Lower lobe of right lung (tissue), 2 donors: ENCODE data around the gene LCN15. TPM values are rescaled to one million over a fixed set of nuclear protein-coding genes. Genes with fewer than 3 reads are reported as not detected.

Source experiments
- ATAC-seq, 2 donors: fragments of 200-7000 bp; cut with Tn5 transposase; one replicate each; pipeline ENCODE4 v1.9.1; 2020 to 2022; ENCODE audit warnings: mild to moderate bottlenecking in 2 of 2, moderate library complexity in 2 of 2
- DNase-seq: peaks from one replicate; pipeline ENCODE4 v3.0.0-alpha.2; 2020
- H3K27ac ChIP-seq: fragments of 200-600 bp; one replicate; pipeline ENCODE4 v1.8.0; 2022
- H3K27me3 ChIP-seq: fragments of 200-600 bp; one replicate; pipeline ENCODE4 v1.8.0; 2022; ENCODE audit warnings: low read depth
- H3K36me3 ChIP-seq: fragments of 200-600 bp; one replicate; pipeline ENCODE4 v1.8.0; 2022; ENCODE audit warnings: mild to moderate bottlenecking
- H3K4me1 ChIP-seq: fragments of 200-600 bp; one replicate; pipeline ENCODE4 v1.8.0; 2022
- H3K4me3 ChIP-seq: fragments of 200-600 bp; one replicate; pipeline ENCODE4 v1.8.0; 2022; ENCODE audit warnings: mild to moderate bottlenecking
- H3K9me3 ChIP-seq: fragments of 200-600 bp; one replicate; pipeline ENCODE4 v1.8.0; 2022
- CTCF ChIP-seq: fragments of 200-600 bp; IDR thresholded peaks from one replicate; pipeline ENCODE4 v1.8.0; 2022; ENCODE audit warnings: antibody characterized with exemption, mild to moderate bottlenecking
- intact Hi-C: fragments of 100-400 bp; cut with DNase I; formaldehyde crosslinking; loops from one replicate; pipeline ENCODE4 v1.11.0; 2022
- total RNA-seq: library from RNA; stranded (reverse); fragmentation: NEBNext Ultra II Directional; extraction: Animal tissue kit (Norgen Biotek cat#: 25700); gene quantifications from one replicate; pipeline ENCODE4 v1.2.1, GENCODE V29; 2021
- donor health status: DM: no; HTN: yes; CAD: no; lungs with severe emphysema.

Gene LCN15
- total RNA-seq, 1 donor from 2014 or later = not detected

- no peak for TF ChIP-seq CTCF
- Histone ChIP-seq H3K27me3 (peaks cover 43% of the 10 kb centered on the region), H3K27ac (no peak overlapping the region), H3K4me3 (no peak overlapping the region), H3K4me1 (peaks cover 37% of the 10 kb centered on the region), H3K36me3 (no peaks in the 10 kb centered on the region), H3K9me3 (no peaks in the 10 kb centered on the region)
- no peak for ATAC-seq
- intact Hi-C loops = no loop called here
- no peak for DNase-seq
Measured at GRCh38 chr9:136744773-136745172, 19.5 kb downstream of the LCN15 start.

- no peak overlapping the region for H3K27ac ChIP-seq
- no peak overlapping the region for H3K4me3 ChIP-seq
- intact Hi-C loops = no loop called here
- no peak for DNase-seq
- H3K27me3 ChIP-seq = peaks cover 38% of the 10 kb centered on the region
- H3K4me1 ChIP-seq = peaks cover 29% of the 10 kb centered on the region
- no peak for ATAC-seq
- H3K9me3 ChIP-seq = no peaks in the 10 kb centered on the region
- no peak for TF ChIP-seq CTCF
- H3K36me3 ChIP-seq = no peaks in the 10 kb centered on the region
Measured at GRCh38 chr9:136743639-136744211, 20.6 kb downstream of the LCN15 start.

- H3K27ac ChIP-seq = no peak within 1 kb of the TSS
- H3K4me3 ChIP-seq = peak within 1 kb of the TSS; percentile 29
- no peaks in the 10 kb centered on the region for H3K36me3 ChIP-seq
- ATAC-seq (peak; percentile 18 to 26), DNase-seq (no peak)
- peaks cover 23% of the 10 kb centered on the region for H3K4me1 ChIP-seq
- peaks cover 38% of the 10 kb centered on the region for H3K27me3 ChIP-seq
- intact Hi-C loops = no loop called here
- TF ChIP-seq CTCF = peak; percentile 36
- no peaks in the 10 kb centered on the region for H3K9me3 ChIP-seq
Measured at GRCh38 chr9:136742591-136743391, 21.5 kb downstream of the LCN15 start, which contains the start of gene LCN10. TSS of gene LCN10 (minus strand) at chr9:136742940. CDS start at chr9:136742903, 37 bp downstream.

GRCh38 chr9:136741883-136742571, 22.3 kb downstream of the LCN15 start:
- H3K4me3 ChIP-seq = peak overlapping the region; percentile 29
- no peaks in the 10 kb centered on the region for H3K9me3 ChIP-seq
- H3K36me3 ChIP-seq = no peaks in the 10 kb centered on the region
- H3K4me1 ChIP-seq = peaks cover 23% of the 10 kb centered on the region
- no peak overlapping the region for H3K27ac ChIP-seq
- peaks cover 38% of the 10 kb centered on the region for H3K27me3 ChIP-seq
- intact Hi-C loops = no loop called here
- ATAC-seq (peak; percentile 33 to 38), DNase-seq (no peak)
- TF ChIP-seq CTCF = no peak

- H3K27ac ChIP-seq = no peak overlapping the region
- no peaks in the 10 kb centered on the region for H3K36me3 ChIP-seq
- no peaks in the 10 kb centered on the region for H3K9me3 ChIP-seq
- peak overlapping the region; percentile 29 for H3K4me3 ChIP-seq
- no peak for DNase-seq
- intact Hi-C loops = no loop called here
- peak; percentile 34 to 45 for ATAC-seq
- no peak for TF ChIP-seq CTCF
- H3K27me3 ChIP-seq = peaks cover 38% of the 10 kb centered on the region
- peaks cover 23% of the 10 kb centered on the region for H3K4me1 ChIP-seq
Measured at GRCh38 chr9:136740971-136741882, 23.1 kb downstream of the LCN15 start.
